Caco-2 (cell line): ENCODE measurements around the gene DEDD2. TPM values are rescaled to one million over a fixed set of nuclear protein-coding genes. Genes with fewer than 3 reads are reported as not detected.

Experiments
- BruUV-seq: library from RNA; stranded (reverse); fragments of 400-500 nt; replicated peaks from 2 replicates; lab custom pipeline; 2021; lab: Mats Ljungman, UMichigan
- CTCF ChIA-PET: fragments of 300-600 bp; sonication (Branson Sonifier 250); formaldehyde crosslinking; loops from one replicate; lab custom pipeline; 2022; ENCODE audit warnings: antibody characterized with exemption; lab: Charles Lee
- POLR2A ChIA-PET: fragments of 300-600 bp; sonication (Branson Sonifier 250); formaldehyde crosslinking; loops from one replicate; lab custom pipeline; 2022; ENCODE audit warnings: antibody characterized with exemption; lab: Charles Lee
- DNase-seq, 2 experiments: peaks; one replicate each; pipeline versions ENCODE4 v3.0.0 to v3.0.0-alpha.2; 2020 to 2022
- H3K27me3 ChIP-seq: replicated peaks from 2 replicates; pipeline ENCODE4 v1.6.0; 2011; ENCODE audit warnings: low read length; ENCODE audit not compliant: control insufficient read depth, insufficient read depth
- H3K36me3 ChIP-seq: 2 replicates; pipeline ENCODE4 v1.5.1; 2011; ENCODE audit warnings: low read length; ENCODE audit not compliant: control insufficient read depth, insufficient read depth
- H3K4me1 ChIP-seq: fragments of 250-450 bp; sonication (Bioruptor Pico); 2 replicates; pipeline ENCODE4 v1.5.1; 2020; ENCODE audit warnings: mild to moderate bottlenecking
- H3K4me3 ChIP-seq: 2 replicates; pipeline ENCODE4 v1.5.1; 2011; ENCODE audit warnings: low read depth, mild to moderate bottlenecking, control low read depth, low read length
- H3K9me3 ChIP-seq: fragments of 250-450 bp; sonication (Bioruptor Pico); 2 replicates; pipeline ENCODE4 v1.5.1; 2020; ENCODE audit warnings: mild to moderate bottlenecking, moderate library complexity
- H3K27ac Mint-ChIP-seq: one replicate; pipeline ENCODE4 v1.8.0; 2022; ENCODE audit warnings: mixed read lengths; ENCODE audit not compliant: unreplicated experiment
- H3K27me3 Mint-ChIP-seq: one replicate; pipeline ENCODE4 v1.8.0; 2022; ENCODE audit warnings: mixed read lengths; ENCODE audit not compliant: insufficient read depth, unreplicated experiment
- H3K36me3 Mint-ChIP-seq: one replicate; pipeline ENCODE4 v1.8.0; 2022; ENCODE audit warnings: mild to moderate bottlenecking, mixed read lengths; ENCODE audit not compliant: insufficient read depth, unreplicated experiment
- H3K4me1 Mint-ChIP-seq: one replicate; pipeline ENCODE4 v1.8.0; 2022; ENCODE audit warnings: low read depth, mixed read lengths; ENCODE audit not compliant: unreplicated experiment
- H3K4me3 Mint-ChIP-seq: one replicate; pipeline ENCODE4 v1.8.0; 2022; ENCODE audit warnings: mild to moderate bottlenecking, moderate library complexity, mixed read lengths; ENCODE audit not compliant: unreplicated experiment
- H3K9me3 Mint-ChIP-seq: one replicate; pipeline ENCODE4 v1.8.0; 2022; ENCODE audit warnings: mixed read lengths; ENCODE audit not compliant: unreplicated experiment
- intact Hi-C: fragments of 100-400 bp; cut with micrococcal nuclease; formaldehyde crosslinking; loops from one replicate; pipeline ENCODE4 v1.10.0; 2022; ENCODE audit not compliant: unreplicated experiment
- total RNA-seq: library from RNA; stranded (reverse); gene quantifications from 2 replicates; pipeline ENCODE4 v1.2.3, GENCODE V29; 2022
- TF ChIP-seq, protein P1 (sequence below), 2 experiments: fragments of 200-600 bp in 1 of 2; IDR thresholded peaks; 1 replicate in 1 of 2; 2 replicates in 1 of 2; pipeline versions ENCODE4 v1.5.1 to v1.8.0; 2011 to 2022; ENCODE audit warnings: antibody characterized with exemption in 1 of 2, control low read depth in 1 of 2, inconsistent platforms in 1 of 2, low read depth in 1 of 2, low read length in 1 of 2, mild to moderate bottlenecking in 1 of 2, moderate library complexity in 1 of 2; ENCODE audit not compliant: insufficient read depth in 1 of 2, severe bottlenecking in 1 of 2, unreplicated experiment in 1 of 2

DEDD2 gene
- total RNA-seq, 1 experiment from 2014 or later: 31.2 TPM

DNA sequence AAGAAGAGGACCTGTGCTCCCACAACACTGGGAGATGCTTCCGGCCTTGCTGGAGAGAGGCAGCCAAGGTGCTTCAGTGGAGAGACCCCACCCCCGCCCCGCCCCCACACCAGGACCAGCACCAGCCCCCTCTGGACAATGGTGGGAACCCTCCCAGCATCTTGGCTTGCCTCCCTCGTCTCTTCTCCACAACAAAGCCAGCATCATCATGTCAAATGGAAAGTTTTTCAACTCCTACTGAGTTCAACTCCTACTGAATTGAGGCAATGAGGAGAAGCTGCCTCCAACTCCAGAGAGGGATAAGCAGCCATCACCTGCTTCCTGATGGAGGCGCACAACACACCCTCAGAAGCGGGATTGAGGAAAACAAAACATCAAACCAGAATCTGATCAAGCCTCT is 12.8 kb downstream of the DEDD2 start:
- H3K4me1 Mint-ChIP-seq: no peaks in the 10 kb centered on the region
- no TSS peak for BruUV-seq
- H3K9me3 ChIP-seq: no peaks in the 10 kb centered on the region

DNA sequence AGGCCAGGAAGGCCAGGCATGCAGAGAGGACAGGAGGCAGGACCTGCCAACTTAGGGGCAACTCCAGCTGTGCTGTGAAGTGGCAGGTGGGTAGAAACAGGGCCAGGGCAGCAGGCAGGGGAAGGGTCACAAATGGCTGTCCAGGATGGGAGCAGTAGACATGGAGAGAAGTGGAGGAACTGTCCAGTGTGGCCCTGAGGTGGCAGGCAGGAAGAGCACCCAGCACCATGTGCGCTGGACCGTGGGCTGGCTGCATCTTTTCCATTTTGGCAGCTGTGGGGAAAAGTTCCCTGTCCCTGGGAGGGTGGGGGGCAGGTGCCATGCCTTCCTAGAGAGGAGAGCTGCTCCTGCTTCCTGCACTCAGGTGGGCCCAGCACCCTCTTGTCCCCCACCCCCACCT is 13.8 kb downstream of the DEDD2 start:
- Histone ChIP-seq H3K4me1 (0 out of 2 replicates have a peak, but pooled peaks cover 5% of the 10 kb centered on the region), H3K9me3 (no peaks in the 10 kb centered on the region), H3K36me3 (peaks cover 5% of the 10 kb centered on the region), H3K4me3 (no peak overlapping the region), H3K27me3 (no peaks in the 10 kb centered on the region)
- POLR2A ChIA-PET: no interaction called here
- H3K27ac Mint-ChIP-seq: no peak overlapping the region
- no peaks in the 10 kb centered on the region for H3K27me3 Mint-ChIP-seq
- no peaks in the 10 kb centered on the region for H3K4me1 Mint-ChIP-seq
- intact Hi-C loops: no loop called here
- H3K36me3 Mint-ChIP-seq: peaks cover 63% of the 10 kb centered on the region
- DNase-seq: no peak
- no peak overlapping the region for H3K4me3 Mint-ChIP-seq
- TF ChIP-seq, protein P1, sequence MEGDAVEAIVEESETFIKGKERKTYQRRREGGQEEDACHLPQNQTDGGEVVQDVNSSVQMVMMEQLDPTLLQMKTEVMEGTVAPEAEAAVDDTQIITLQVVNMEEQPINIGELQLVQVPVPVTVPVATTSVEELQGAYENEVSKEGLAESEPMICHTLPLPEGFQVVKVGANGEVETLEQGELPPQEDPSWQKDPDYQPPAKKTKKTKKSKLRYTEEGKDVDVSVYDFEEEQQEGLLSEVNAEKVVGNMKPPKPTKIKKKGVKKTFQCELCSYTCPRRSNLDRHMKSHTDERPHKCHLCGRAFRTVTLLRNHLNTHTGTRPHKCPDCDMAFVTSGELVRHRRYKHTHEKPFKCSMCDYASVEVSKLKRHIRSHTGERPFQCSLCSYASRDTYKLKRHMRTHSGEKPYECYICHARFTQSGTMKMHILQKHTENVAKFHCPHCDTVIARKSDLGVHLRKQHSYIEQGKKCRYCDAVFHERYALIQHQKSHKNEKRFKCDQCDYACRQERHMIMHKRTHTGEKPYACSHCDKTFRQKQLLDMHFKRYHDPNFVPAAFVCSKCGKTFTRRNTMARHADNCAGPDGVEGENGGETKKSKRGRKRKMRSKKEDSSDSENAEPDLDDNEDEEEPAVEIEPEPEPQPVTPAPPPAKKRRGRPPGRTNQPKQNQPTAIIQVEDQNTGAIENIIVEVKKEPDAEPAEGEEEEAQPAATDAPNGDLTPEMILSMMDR (IDR thresholded peaks at IDR 0.05; ENCODE audit: insufficient read depth in 1 of 2, low read depth in 1 of 2, low read length in 1 of 2, severe bottlenecking in 1 of 2, unreplicated experiment in 1 of 2): no peak
- BruUV-seq: no TSS peak
- no peaks in the 10 kb centered on the region for H3K9me3 Mint-ChIP-seq
- CTCF ChIA-PET: no interaction called here

More for the DNA sequence above, 12.8 kb downstream of the DEDD2 start:
- Mint-ChIP-seq H3K27me3 (no peaks in the 10 kb centered on the region), H3K36me3 (peaks cover 72% of the 10 kb centered on the region), H3K27ac (no peak overlapping the region), H3K4me3 (no peak overlapping the region), H3K9me3 (no peaks in the 10 kb centered on the region)
- ChIA-PET CTCF (no interaction called here), POLR2A (no interaction called here)
- H3K27me3 ChIP-seq: no peaks in the 10 kb centered on the region
- intact Hi-C loops: no loop called here
- 0 out of 2 replicates have a peak, but pooled peaks cover 5% of the 10 kb centered on the region for H3K4me1 ChIP-seq
- TF ChIP-seq, protein P1 (IDR thresholded peaks at IDR 0.05; ENCODE audit: insufficient read depth in 1 of 2, low read depth in 1 of 2, low read length in 1 of 2, severe bottlenecking in 1 of 2, unreplicated experiment in 1 of 2): no peak
- peaks cover 5% of the 10 kb centered on the region for H3K36me3 ChIP-seq
- H3K4me3 ChIP-seq: no peak overlapping the region
- DNase-seq: no peak

DNA sequence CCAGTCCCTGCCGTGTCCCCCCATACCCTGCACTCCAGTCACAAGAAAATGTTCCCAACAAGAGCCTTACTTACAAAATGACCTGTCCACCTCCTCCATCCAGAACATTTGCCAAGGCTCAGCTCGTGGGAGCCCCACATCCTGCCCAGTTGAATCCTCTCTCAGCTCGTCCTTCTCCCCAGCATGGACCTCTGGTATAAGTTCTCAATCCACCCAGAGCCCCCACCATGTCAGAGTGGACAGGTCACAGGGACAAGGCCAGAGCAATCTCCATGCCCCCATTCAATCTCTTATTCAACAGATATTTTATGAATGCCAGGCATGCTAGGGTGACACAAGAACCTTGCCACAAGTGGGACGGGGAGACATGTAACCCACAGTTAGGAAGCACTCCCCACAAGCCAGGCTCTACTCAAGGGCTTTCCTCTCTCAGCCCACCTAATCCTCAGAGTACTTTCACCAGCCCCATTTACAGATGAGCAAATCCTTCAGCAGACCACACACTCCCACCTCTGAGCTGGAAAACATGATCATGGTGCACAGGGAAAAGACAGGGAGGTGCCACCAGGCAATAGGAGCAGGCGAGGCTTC is 15.1 kb downstream of the DEDD2 start:
- intact Hi-C loops: no loop called here
- Mint-ChIP-seq H3K27ac (no peak overlapping the region), H3K9me3 (no peaks in the 10 kb centered on the region), H3K36me3 (peaks cover 60% of the 10 kb centered on the region), H3K4me1 (no peaks in the 10 kb centered on the region), H3K27me3 (no peaks in the 10 kb centered on the region), H3K4me3 (no peak overlapping the region)
- TF ChIP-seq, protein P1 (IDR thresholded peaks at IDR 0.05; ENCODE audit: insufficient read depth in 1 of 2, low read depth in 1 of 2, low read length in 1 of 2, severe bottlenecking in 1 of 2, unreplicated experiment in 1 of 2): no peak
- Histone ChIP-seq H3K9me3 (no peaks in the 10 kb centered on the region), H3K4me3 (no peak overlapping the region), H3K27me3 (no peaks in the 10 kb centered on the region), H3K36me3 (peaks cover 5% of the 10 kb centered on the region), H3K4me1 (0 out of 2 replicates have a peak, but pooled peaks cover 5% of the 10 kb centered on the region)
- BruUV-seq: no TSS peak
- POLR2A ChIA-PET: no interaction called here
- CTCF ChIA-PET: no interaction called here
- DNase-seq: no peak
